Measurements from ENCODE around the gene TAF1D. TPM values are rescaled to one million over a fixed set of nuclear protein-coding genes. Genes with fewer than 3 reads are reported as not detected.

The TAF1D gene
- polyA plus RNA-seq, 3 donors = 103 to 196 (median 139) TPM

DNA sequence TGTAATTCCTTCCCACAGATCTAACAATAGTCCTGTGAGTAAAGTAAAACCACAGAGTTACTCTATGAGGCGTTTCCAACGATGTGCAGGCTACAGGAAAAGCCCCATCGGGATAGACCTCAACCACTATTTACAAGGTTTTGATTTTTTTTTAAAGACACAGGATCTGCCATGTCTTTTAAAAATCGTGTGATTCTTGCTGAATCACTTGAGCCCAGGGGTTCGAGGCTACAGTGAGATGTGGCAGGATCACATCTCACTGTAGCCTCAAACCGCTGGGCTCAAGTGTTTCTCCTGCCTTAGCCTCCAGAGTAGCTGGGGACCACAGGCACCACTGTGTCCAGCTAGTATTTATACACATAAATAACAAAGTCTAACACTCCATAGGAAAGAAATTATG, 7.8 kb downstream of the TAF1D start:
- no peak for DNase-seq (ENCODE audit: extremely low read depth in 1 of 11, low read depth in 9 of 11, low spot score in 4 of 11)

DNA sequence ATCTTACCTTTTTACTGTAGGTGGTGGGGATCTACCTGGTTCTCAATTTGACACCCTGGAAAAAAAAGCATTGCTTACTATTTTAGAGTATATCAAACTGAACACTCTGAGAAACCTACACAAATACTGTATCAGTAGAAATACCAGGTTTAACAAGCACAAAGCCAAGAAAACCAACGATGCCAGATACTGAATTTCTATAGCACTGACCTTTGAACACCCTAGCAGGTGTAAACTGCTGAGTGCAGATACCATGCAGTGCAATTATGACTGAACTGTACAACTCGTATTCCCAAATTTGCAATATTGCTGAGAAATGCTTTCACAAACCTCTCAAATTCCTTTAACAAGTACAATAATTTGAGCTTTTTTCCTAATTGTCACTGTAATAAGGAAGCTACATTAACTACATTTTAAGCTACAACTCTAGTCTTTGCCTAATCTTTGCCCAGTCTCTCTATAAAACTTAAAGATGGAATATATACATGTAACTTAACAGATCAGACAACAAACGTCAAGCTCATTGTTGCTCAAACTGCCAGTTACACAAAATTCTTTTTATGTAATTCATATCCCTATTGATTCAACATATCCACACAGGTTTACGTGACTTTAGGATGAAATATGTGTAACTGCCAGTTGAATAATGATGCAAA, 8.9 kb downstream of the TAF1D start:
- DNase-seq (ENCODE audit: extremely low read depth in 1 of 11, low read depth in 9 of 11, low spot score in 4 of 11) = no peak

DNA sequence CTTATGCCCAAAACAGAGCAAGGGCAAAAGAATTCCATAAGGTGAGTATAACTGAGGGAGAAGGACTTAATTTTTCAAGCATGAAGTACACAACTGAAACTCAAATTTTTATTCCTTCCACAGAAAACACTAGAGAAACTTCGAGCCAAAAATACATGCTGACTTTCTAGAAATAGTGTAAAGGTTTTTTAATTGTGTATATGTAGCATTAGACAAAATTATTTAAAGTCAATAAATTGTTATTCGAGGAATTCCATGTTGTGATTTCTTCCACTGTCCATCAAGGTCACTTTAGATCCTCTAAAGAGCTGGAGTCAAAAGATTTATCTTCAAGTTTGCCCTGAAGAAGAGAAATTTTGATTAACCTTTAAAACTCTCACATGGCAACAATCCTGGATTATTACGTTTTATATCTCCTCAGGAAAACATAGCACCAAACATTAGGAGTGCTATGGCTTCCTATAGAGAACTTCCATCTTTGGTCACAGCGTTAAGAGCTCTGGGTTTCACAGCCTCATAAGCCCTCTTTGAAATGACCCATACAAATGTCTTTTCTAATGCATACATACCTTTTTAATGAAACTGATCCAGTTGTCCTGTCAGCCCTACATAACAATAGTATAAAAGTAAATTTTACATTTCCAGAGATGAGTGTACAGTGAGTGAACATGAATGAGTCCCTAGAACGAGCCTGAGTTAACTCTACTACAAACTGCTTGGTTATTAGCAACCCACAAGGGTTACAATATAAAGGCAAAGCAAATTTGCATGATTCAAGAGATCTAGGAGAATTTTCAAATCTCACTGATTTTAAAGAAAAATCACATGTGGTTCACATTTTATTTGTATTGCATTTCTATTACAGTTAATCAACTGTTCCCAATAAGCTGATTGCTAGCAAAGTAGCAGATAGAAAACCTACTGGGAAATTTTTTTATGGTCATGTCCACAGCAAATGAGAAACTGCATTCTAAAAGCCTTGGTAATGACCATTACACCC, 10.9 kb downstream of the TAF1D start:
- no peak for DNase-seq (ENCODE audit: extremely low read depth in 1 of 11, low read depth in 9 of 11, low spot score in 4 of 11)

DNA sequence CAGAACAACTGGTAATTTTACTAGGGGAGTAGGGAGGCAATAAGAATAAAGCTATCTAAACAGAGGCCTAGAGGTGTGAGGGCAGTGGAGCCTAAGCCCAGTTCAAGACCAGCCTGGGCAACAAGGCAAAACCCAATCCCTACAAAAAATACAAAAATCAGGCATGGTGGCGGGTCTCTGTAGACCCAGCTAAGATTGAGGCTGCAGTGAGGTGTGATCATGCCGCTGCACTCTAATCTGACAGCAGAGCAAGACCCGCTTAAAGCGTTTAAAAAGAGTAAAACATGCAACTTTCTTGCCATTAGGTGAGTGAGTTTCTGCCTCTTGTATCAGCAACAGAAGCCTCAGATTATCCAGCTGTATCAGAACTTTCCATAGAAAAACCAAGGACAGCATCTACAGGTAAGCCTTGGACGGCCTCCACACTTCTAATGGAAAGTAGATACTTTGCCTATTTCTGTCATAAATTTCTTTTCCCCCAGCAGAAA, 12.1 kb downstream of the TAF1D start:
- DNase-seq (ENCODE audit: extremely low read depth in 1 of 11, low read depth in 9 of 11, low spot score in 4 of 11) = no peak

DNA sequence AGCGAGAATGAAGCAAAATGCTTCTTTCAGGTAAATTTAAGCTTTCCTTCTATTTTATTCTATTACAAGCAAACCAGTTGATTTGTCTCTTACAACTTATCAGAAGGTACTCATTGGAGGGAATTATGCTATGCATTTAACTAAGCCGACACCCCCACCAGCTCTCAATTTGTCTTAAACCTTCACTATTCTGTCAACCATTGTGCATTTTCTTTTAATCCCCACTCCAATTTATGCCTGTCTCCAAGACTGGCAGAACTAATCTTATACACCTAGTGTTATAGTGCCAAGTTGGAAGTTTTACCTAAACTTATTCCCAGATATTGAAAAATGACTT, 12.5 kb downstream of the TAF1D start:
- DNase-seq (ENCODE audit: extremely low read depth in 1 of 11, low read depth in 9 of 11, low spot score in 4 of 11) = no peak

DNA sequence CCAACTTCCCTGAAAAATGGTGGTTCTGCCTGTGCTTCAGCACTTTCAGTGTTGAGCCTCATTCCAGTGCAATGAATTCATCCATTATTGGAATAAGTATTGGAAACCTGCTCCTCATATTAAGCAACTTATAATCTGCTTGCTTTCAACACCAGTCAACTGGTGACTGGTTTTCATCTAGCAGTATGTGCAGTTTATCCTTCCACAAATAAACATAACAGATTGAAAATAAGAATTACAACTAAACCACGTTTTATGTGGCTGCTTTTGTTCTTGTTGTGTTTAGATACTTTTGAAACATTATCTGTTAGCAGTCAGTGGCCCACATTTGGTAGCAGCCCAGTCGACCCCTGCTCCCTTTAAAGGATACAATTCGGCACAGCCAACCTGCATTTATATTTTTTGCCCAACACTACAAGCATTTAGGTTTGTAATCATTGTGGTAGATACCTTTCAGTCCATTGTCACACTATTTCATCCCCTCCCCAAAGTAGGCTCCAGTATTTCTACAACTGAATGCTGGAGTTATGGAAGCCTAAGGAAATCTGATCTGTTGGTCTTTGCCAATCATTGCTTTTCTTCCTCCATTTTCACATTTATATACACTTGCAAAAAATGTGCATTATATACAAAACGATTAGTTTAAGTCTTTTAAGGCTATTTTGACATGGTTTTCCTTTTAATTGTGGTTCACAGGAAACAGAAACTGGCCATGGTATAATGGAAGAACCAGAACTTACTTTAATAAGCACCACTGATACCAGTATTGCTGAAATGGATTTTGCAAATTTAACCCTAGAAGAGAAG, 13.1 kb downstream of the TAF1D start:
- no peak for DNase-seq (ENCODE audit: extremely low read depth in 1 of 11, low read depth in 9 of 11, low spot score in 4 of 11)

DNA sequence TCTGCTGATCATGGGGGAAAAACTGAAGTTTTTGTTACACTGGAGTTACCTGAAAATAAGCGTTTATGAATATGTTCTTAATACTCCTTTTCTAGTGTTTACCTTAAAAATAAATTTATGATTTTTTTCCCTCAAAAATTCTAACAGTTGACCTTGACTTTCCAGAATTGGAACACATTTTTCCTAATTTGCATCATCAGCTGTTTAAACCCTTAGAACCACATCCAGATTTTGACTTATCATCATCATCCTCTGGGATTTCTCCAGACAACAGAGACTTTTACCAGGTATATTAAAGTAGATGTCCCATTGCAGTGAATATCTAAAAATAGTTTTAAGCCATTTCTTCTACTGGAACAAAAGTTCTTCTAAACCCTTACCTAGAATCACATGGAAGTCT, 17.2 kb downstream of the TAF1D start:
- DNase-seq (ENCODE audit: extremely low read depth in 1 of 11, low read depth in 9 of 11, low spot score in 4 of 11) = no peak

DNA sequence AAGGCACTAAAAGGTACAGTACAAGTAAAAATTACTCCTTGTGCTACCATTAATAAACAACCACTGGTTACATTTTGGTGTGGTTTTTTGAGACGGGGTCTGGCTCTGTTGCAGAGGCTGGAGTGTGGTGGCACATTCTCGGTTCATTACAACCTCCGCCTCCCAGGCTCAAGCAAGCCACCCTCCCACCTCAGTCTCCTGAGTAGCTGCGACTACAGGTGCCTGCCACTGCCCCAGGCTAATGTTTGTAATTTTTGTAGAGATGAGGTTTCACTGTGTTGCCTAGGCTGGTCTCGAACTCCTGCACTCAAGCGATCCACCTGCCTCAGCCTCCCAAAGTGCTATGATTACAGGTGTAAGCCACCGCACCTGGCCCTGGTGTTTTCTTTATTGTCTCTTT, 20.8 kb downstream of the TAF1D start:
- no peak for DNase-seq (ENCODE audit: extremely low read depth in 1 of 11, low read depth in 9 of 11, low spot score in 4 of 11)

DNA sequence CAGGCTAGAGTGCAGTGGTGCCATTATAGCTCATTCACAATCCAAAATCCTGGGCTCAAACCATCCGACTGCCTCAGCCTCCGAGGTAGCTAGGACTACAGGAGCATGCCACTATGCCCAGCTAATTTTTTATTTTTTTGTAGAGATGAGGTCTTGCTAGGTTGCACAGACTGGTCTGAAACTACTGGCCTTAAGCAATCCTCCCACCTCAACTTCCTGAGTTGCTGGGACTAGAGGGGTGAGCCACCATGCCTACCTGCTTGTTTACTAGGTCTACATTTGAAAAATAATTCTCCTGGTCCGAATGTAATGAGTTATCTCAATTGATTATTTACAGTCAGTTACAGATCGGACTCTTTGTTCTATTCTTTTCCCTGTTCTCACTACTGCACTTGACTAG, 22.0 kb downstream of the TAF1D start:
- DNase-seq (ENCODE audit: extremely low read depth in 1 of 11, low read depth in 9 of 11, low spot score in 4 of 11) = no peak

DNA sequence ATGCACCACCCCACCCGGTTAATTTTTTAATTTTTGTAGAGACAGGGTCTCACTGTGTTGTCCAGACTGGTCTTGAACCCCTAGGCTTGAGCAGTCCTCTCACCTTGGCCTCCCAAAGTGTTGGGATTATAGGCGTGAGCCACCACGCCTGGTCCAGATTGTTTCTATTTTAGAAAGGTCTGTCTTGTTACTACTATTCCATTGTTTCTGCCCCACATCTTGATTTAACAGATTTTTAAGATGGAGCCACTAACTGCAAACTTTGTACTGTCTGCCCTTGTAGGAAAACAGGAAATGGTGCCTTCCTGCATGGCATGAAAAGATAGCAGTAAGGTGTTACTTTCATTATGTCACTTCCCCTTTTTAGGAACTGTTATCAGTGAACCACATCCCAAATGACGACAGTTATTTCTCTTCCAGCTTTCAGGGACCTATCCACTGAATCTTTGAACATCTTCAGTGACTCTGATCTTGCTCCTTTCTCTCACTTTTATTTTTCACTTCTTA, 23.2 kb downstream of the TAF1D start:
- no peak for DNase-seq (ENCODE audit: extremely low read depth in 1 of 11, low read depth in 9 of 11, low spot score in 4 of 11)

DNA sequence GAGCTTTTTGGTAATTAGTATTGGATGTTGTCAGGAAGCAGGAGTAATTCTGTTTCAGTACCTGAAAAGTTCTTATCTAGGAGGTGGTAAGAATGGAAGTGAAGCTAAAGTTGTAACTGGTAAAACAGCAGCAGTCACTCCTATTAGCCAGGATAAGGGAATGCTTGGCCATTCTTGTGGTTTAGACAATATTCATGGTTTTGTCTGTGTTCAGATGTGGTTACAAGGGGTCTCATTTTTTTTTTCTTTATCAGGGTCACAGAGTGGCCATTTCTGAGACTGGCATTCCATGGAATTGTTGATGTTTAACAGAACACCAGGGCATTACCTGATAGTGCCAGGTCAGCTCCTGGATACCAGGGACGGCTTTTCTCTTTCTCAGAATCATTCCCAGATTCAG, 23.8 kb downstream of the TAF1D start:
- DNase-seq (ENCODE audit: extremely low read depth in 1 of 11, low read depth in 9 of 11, low spot score in 4 of 11) = no peak

DNA sequence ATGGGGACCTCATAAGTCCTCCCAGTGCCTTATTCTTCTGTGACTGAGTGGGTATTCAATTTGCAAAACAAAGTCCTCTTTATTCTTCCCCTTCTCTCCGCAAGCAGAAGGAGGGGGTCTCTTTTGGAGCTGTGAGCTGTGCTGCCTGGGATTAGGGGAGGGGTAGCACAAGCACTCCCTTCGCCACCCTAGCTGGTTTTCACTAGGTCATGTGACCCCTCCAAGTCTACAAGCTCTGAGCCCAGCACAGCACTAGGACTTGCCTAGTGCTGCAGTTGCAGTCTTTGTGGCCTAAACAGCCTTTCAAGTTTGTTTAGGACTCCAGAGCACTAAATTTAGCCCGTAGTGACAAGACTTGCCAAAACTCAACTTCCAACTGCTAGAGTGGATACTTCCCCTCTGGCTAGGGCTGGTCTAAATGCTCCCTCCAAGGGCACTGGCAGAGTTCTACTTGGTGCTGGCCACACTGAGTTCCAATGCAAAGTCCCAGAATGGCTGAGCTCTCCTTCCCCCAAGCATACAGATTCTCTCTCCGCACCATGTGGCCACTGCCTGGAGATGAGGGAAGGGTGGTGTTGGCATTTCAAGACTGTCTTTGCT, 25.4 kb downstream of the TAF1D start:
- DNase-seq (ENCODE audit: extremely low read depth in 1 of 11, low read depth in 9 of 11, low spot score in 4 of 11) = no peak

DNA sequence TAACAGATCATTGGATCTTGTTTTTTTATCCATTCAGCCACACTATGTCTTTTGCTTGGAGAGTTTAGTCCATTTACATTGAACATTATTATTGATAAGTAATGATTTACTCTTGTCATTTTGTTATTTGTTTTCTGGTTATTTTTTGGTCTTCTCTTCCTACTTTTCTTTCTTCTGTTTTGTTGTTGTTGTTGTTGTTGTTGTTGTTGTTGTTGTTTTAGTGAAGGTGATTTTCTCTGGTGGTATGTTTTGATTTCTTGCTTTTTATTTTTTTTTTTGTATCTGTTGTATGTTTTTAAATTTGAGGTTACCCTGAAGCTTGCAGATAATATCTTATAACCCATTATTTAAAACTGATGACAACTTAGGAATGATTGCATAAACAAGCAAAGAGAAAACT, 28.6 kb downstream of the TAF1D start:
- DNase-seq (ENCODE audit: extremely low read depth in 1 of 11, low read depth in 9 of 11, low spot score in 4 of 11) = no peak

DNA sequence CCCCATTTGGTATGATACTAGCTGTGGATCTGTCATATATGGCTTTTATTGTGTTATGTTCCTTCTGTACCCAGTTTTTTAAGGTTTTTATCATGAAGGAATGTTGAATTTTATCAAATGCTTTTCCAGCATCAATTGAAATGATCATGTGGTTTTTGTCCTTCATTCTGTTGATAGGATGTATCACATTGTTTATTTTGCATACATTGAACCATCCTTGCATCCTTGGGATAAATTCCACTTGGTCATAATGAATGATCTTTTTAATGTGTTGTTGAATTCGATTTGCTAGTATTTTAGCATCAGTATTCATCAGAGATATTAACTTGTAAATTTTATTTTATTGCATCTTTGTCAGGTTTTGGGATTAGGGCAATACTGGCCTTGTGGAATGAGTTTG, 31.1 kb downstream of the TAF1D start:
- DNase-seq (ENCODE audit: extremely low read depth in 1 of 11, low read depth in 9 of 11, low spot score in 4 of 11) = no peak

DNA sequence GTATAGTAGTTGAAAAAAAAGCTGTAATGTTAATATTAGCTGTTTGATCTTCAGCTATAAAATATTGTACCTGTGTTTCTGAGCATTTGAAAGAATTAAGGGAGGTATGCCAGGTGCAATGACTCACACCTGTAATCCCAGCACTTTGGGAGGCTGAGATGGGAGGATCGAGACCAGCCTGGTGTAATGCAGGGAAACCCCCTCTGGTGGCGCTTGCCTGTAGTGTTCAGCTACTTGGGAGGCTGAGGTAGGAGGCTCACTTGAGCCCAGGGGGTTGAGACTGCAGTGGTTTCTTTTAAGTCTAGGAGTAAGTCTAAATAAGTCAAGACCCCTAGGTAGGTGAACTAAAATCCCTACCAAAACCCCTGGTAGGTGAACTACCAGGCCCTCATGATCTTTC, 37.1 kb downstream of the TAF1D start:
- DNase-seq (ENCODE audit: extremely low read depth in 1 of 11, low read depth in 9 of 11, low spot score in 4 of 11) = no peak

DNA sequence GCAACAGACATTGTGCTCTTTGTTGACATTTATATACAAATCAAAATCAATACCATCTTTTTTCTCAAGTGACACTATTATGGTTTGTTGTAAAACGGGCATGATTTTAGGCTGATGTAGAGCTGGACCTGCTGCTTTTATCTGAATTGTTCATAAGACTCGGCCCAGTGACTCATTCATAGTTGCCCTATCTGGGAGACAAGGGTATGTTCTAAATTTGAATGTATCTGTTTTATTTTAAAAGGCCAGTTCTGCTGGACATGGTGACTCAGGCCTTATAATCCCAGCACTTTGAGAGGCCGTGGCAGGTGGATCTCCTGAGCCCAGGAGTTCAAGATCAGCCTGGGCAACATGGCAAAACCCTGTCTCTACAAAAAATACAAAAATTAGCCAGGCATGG, 40.5 kb downstream of the TAF1D start:
- no peak for DNase-seq (ENCODE audit: extremely low read depth in 1 of 11, low read depth in 9 of 11, low spot score in 4 of 11)

DNA sequence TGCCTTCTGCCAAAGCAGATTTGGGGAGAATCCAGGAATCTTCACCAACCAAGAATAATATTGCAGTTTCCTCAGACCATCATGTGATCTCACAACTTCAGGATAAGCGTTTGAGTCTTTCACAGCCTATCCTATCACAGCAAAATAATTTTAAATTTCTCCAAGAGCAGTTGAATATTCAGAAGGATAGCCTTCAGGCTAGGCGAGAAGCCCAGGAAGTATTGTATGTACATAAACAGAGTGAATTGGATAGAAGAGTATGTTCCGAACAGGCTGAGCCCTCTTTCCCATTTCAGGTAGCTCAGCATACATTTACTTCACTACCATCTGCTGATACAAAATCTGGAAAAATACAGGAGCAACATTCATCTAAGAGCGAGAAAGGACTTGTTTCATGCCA, 43.7 kb downstream of the TAF1D start:
- no peak for DNase-seq (ENCODE audit: extremely low read depth in 1 of 11, low read depth in 9 of 11, low spot score in 4 of 11)

DNA sequence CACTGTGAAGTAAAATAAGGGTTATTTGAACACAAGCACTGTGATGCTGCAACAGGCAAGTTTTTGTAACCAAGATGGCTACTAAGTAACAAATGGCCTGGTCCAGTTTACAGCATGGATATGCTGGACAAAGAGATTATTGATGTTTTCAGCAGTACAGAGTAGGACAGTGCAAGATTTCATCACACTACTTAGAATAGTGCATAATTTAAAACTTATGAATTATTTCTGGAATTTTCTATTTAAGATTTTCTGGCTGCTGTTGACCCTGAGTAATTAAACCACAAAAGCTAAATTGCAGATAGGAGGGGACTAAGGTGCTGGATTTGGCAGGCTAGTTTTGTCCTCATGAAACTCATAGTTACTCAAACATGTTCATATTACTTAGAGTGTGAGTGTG, 46.7 kb downstream of the TAF1D start:
- DNase-seq (ENCODE audit: extremely low read depth in 1 of 11, low read depth in 9 of 11, low spot score in 4 of 11) = no peak

DNA sequence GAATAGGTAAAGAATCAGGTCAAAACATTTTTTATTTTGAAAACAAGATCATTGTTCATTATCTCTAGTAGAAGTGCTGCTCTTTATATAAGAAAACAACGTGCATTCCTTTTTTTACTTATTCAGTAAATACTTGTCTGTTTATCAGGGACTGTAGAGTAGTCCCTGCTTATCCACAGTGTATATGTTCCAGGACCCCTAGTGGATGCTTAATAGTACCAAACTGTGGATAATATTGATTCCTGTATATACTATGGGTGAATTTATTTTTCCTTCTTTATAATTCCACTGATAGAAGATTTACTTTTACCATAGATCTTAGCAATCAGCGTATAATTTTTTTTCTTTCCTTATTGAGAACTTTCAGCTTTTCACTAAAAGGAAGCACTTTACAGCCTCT, 47.2 kb downstream of the TAF1D start:
- no peak for DNase-seq (ENCODE audit: extremely low read depth in 1 of 11, low read depth in 9 of 11, low spot score in 4 of 11)
